GM06990 (cell line): ENCODE data around the gene LGALS9.

Experiments
- DNase-seq: peaks from one replicate; pipeline ENCODE4 v3.0.0-alpha.2; 2011; ENCODE audit not compliant: insufficient read length; ENCODE audit errors: extremely low read depth
- H3K27me3 ChIP-seq: replicated peaks from 2 replicates; pipeline ENCODE4 v1.6.0; 2011; ENCODE audit warnings: low read length; ENCODE audit not compliant: control insufficient read depth, insufficient read depth
- H3K36me3 ChIP-seq: 2 replicates; pipeline ENCODE4 v1.5.1; 2011; ENCODE audit warnings: low read length; ENCODE audit not compliant: control insufficient read depth, insufficient read depth
- H3K4me3 ChIP-seq: replicated peaks from 2 replicates; pipeline ENCODE4 v1.5.1; 2011; ENCODE audit warnings: low read depth, mild to moderate bottlenecking, control low read depth, low read length
- TF ChIP-seq, protein P1 (sequence below): IDR thresholded peaks from 2 replicates; pipeline ENCODE4 v1.5.1; 2011; ENCODE audit warnings: low read length, control low read depth, mild to moderate bottlenecking, inconsistent platforms; ENCODE audit not compliant: insufficient read depth, poor library complexity, severe bottlenecking

Gene LGALS9

GRCh38 chr17:27621536-27621935, 9.5 kb upstream of the LGALS9 start:
- H3K4me3 ChIP-seq = no peak overlapping the region
- H3K36me3 ChIP-seq = peaks cover 39% of the 10 kb centered on the region
- TF ChIP-seq, protein P1, sequence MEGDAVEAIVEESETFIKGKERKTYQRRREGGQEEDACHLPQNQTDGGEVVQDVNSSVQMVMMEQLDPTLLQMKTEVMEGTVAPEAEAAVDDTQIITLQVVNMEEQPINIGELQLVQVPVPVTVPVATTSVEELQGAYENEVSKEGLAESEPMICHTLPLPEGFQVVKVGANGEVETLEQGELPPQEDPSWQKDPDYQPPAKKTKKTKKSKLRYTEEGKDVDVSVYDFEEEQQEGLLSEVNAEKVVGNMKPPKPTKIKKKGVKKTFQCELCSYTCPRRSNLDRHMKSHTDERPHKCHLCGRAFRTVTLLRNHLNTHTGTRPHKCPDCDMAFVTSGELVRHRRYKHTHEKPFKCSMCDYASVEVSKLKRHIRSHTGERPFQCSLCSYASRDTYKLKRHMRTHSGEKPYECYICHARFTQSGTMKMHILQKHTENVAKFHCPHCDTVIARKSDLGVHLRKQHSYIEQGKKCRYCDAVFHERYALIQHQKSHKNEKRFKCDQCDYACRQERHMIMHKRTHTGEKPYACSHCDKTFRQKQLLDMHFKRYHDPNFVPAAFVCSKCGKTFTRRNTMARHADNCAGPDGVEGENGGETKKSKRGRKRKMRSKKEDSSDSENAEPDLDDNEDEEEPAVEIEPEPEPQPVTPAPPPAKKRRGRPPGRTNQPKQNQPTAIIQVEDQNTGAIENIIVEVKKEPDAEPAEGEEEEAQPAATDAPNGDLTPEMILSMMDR = no peak
- H3K27me3 ChIP-seq = no peaks in the 10 kb centered on the region
- no peak for DNase-seq

GRCh38 chr17:27621942-27622559, 8.9 kb upstream of the LGALS9 start:
- H3K4me3 ChIP-seq = no peak overlapping the region
- DNase-seq = no peak
- no peaks in the 10 kb centered on the region for H3K27me3 ChIP-seq
- TF ChIP-seq, protein P1 = no peak
- peaks cover 34% of the 10 kb centered on the region for H3K36me3 ChIP-seq

DNA sequence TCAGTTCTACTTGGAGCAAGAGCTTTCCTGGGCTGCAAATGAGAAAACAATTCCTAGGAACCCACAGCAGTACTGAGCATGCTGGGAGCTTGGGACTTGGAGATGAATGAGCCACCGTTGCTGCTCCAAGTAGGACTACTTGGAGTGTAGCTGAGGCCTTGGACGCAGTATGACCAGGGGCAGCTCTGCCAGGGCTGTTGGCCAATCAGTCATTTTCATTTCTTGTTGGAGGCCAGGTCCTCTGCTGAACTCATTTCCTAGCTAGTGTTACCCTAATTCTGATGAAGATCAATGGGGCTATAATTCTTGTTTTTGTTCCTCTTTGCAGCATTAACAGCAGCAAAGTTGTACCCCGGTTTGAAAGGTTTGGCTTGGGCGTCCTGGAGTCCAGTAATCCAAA, 8.0 kb upstream of the LGALS9 start:
- H3K36me3 ChIP-seq = peaks cover 29% of the 10 kb centered on the region
- DNase-seq = no peak
- no peak overlapping the region for H3K4me3 ChIP-seq
- H3K27me3 ChIP-seq = no peaks in the 10 kb centered on the region
- TF ChIP-seq, protein P1 = no peak

GRCh38 chr17:27623614-27624013, 7.4 kb upstream of the LGALS9 start:
- peaks cover 24% of the 10 kb centered on the region for H3K36me3 ChIP-seq
- TF ChIP-seq, protein P1 = no peak

DNA sequence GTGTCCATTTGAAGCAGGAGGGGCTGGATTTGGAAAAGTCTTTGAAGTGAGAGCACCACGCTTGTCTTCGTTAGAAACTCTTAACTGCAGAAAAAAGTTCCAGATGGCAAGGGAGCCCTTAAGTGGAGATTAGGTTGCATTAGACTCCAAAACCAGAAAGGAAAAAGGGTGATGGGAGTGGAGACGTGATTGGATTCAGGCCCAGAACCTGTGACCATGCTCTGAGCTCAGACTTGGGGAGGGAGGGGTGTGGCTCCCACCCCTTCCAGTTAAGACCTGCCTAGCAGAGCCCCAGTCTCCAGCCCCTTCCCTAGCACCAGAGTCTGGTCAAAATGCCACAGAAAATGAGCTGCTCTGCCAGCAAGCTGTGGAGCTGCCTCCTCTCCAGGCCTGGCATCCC, 6.4 kb upstream of the LGALS9 start:
- H3K36me3 ChIP-seq = peaks cover 23% of the 10 kb centered on the region
- no peak overlapping the region for H3K4me3 ChIP-seq
- DNase-seq = no peak
- TF ChIP-seq, protein P1 = no peak
- H3K27me3 ChIP-seq = no peaks in the 10 kb centered on the region

More at GRCh38 chr17:27623614-27624013, 7.4 kb upstream of the LGALS9 start:
- no peaks in the 10 kb centered on the region for H3K27me3 ChIP-seq
- H3K4me3 ChIP-seq = no peak overlapping the region
- no peak for DNase-seq

DNA sequence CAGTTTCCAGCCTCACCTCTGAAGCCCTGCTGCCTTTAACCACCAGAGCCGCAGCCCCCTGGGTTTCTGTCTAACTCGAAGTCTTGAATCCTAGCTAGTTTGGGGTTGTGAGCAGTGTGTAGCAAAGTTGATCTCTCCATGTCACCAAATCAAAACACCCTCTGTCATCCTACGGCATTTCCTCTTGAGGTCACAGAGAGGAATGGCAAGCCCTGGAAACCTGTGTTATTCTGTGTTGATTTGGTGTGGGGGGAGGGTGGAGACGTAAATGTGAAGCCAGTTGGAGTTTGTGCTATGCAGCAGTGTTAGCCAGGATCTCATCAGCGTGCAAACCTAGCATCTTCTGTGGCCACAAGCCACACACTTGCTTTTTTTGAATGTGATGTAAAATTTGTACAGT, 5.1 kb upstream of the LGALS9 start:
- Histone ChIP-seq H3K36me3 (peaks cover 19% of the 10 kb centered on the region), H3K27me3 (no peaks in the 10 kb centered on the region), H3K4me3 (no peak overlapping the region)
- DNase-seq = no peak
- TF ChIP-seq, protein P1 = no peak
